ENCODE results near the gene SMYD3. TPM values are rescaled to one million over a fixed set of nuclear protein-coding genes. Genes with fewer than 3 reads are reported as not detected.

SMYD3 gene
- total and polyA plus RNA-seq, 2 of the 4 experiments (the other 2 are of a cell fraction): 26.5 to 37.6 TPM

DNA sequence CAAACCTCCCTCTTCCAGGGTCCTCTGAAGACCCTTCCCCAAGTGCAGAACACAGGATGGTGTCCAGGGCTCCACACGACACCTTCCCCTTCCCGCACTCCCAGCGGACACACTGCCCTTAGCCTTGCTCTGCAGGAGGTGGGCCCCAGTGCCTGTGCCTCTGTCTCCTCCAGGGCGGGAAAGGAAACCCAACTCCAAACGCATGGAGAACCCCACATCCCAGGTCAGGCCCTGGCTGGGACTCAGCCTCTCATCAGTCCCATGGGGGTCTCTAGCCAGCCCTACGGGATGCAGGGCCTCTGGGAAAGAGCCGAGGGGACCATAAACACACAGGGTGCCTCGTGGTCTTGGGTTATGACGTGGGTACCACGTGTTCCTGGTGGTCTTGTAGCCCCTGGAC is 5.6 kb upstream of the SMYD3 start:
- H3K9me3 ChIP-seq (ENCODE audit: control insufficient read depth, insufficient read depth, low read length): peaks cover 40% of the 10 kb centered on the region
- ATAC-seq (ENCODE audit: low read depth) (no peak), DNase-seq (no peak)
- H3K14ac ChIP-seq (replicated peaks; ENCODE audit: low read depth, low read length): no peak overlapping the region
- WGBS, 2 experiments (ENCODE audit: extremely low coverage in 2 of 2, insufficient read length in 1 of 2): 82% methylated on average over 4 of the region's 10 CpGs; no CpG with 5 or more reads in 1 of the 2 experiments
- H3K9ac ChIP-seq (ENCODE audit: low read depth, low read length): no peak overlapping the region
- H3K23ac ChIP-seq (ENCODE audit: low read depth, low read length): no peak overlapping the region
- H2BK5ac ChIP-seq (ENCODE audit: low read depth, low read length, poor library complexity, severe bottlenecking): no peak overlapping the region
- no peak overlapping the region for H4K8ac ChIP-seq (ENCODE audit: low read depth in 2 of 2, low read length in 2 of 2)
- BruUV-seq (replicated peaks): no TSS peak
- no peak overlapping the region for H3K4ac ChIP-seq (ENCODE audit: low read depth, low read length)
- no peaks in the 10 kb centered on the region for H4K20me1 ChIP-seq (ENCODE audit: insufficient read depth, low read length)
- H3K4me3 ChIP-seq (ENCODE audit: insufficient read depth, low read depth, low read length): no peak overlapping the region
- TF ChIP-seq, protein P1, sequence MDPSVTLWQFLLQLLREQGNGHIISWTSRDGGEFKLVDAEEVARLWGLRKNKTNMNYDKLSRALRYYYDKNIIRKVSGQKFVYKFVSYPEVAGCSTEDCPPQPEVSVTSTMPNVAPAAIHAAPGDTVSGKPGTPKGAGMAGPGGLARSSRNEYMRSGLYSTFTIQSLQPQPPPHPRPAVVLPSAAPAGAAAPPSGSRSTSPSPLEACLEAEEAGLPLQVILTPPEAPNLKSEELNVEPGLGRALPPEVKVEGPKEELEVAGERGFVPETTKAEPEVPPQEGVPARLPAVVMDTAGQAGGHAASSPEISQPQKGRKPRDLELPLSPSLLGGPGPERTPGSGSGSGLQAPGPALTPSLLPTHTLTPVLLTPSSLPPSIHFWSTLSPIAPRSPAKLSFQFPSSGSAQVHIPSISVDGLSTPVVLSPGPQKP (IDR thresholded peaks at IDR 0.05; ENCODE audit: borderline replicate concordance, low read depth, low read length): no peak
- TF ChIP-seq MXI1 (IDR thresholded peaks at IDR 0.05; ENCODE audit: borderline replicate concordance, low read depth, low read length) (no peak), BHLHE40 (IDR thresholded peaks at IDR 0.05; ENCODE audit: low read depth, low read length) (no peak), CHD1 (IDR thresholded peaks at IDR 0.05; ENCODE audit: low read depth, low read length) (no peak), RFX5 (IDR thresholded peaks at IDR 0.05; ENCODE audit: low read depth, low read length) (no peak), RCOR1 (IDR thresholded peaks at IDR 0.05; ENCODE audit: insufficient replicate concordance, low read length) (no peak), NFE2L2 (IDR thresholded peaks at IDR 0.05; ENCODE audit: low read depth, low read length) (no peak), FOS (IDR thresholded peaks at IDR 0.05; ENCODE audit: low read depth, low read length) (no peak), MAFK (IDR thresholded peaks at IDR 0.05; ENCODE audit: low read depth, low read length) (no peak), POLR2A (IDR thresholded peaks at IDR 0.05; ENCODE audit: low read depth, low read length) (no peak), SMC3 (IDR thresholded peaks at IDR 0.05; ENCODE audit: low read depth, low read length) (no peak), RAD21 (IDR thresholded peaks at IDR 0.05; ENCODE audit: low read length) (no peak), CEBPB (IDR thresholded peaks at IDR 0.05; ENCODE audit: low read depth, low read length) (no peak), MAZ (IDR thresholded peaks at IDR 0.05; ENCODE audit: borderline replicate concordance, low read depth, low read length) (no peak)
- TF ChIP-seq, protein P2, sequence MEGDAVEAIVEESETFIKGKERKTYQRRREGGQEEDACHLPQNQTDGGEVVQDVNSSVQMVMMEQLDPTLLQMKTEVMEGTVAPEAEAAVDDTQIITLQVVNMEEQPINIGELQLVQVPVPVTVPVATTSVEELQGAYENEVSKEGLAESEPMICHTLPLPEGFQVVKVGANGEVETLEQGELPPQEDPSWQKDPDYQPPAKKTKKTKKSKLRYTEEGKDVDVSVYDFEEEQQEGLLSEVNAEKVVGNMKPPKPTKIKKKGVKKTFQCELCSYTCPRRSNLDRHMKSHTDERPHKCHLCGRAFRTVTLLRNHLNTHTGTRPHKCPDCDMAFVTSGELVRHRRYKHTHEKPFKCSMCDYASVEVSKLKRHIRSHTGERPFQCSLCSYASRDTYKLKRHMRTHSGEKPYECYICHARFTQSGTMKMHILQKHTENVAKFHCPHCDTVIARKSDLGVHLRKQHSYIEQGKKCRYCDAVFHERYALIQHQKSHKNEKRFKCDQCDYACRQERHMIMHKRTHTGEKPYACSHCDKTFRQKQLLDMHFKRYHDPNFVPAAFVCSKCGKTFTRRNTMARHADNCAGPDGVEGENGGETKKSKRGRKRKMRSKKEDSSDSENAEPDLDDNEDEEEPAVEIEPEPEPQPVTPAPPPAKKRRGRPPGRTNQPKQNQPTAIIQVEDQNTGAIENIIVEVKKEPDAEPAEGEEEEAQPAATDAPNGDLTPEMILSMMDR (conservative IDR thresholded peaks at IDR 0.05; ENCODE audit: low read depth, low read length): no peak
- TF ChIP-seq, protein P3, sequence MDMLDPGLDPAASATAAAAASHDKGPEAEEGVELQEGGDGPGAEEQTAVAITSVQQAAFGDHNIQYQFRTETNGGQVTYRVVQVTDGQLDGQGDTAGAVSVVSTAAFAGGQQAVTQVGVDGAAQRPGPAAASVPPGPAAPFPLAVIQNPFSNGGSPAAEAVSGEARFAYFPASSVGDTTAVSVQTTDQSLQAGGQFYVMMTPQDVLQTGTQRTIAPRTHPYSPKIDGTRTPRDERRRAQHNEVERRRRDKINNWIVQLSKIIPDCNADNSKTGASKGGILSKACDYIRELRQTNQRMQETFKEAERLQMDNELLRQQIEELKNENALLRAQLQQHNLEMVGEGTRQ (IDR thresholded peaks at IDR 0.05; ENCODE audit: low read depth, low read length): no peak
- ChIA-PET CTCF (no interaction called here), POLR2A (ENCODE audit: unreplicated experiment) (no interaction called here)
- H3K79me1 ChIP-seq (ENCODE audit: low read depth in 1 of 2, low read length in 2 of 2): no peaks in the 10 kb centered on the region
- H3K4me1 ChIP-seq (ENCODE audit: control insufficient read depth, insufficient read depth, low read length): no peaks in the 10 kb centered on the region
- no peak overlapping the region for H4K91ac ChIP-seq (ENCODE audit: insufficient read depth, low read depth, low read length)
- no peak overlapping the region for H3K27ac ChIP-seq (ENCODE audit: insufficient read depth, low read length)
- no peaks in the 10 kb centered on the region for H3K9me1 ChIP-seq (ENCODE audit: insufficient read depth, low read length)
- no peaks in the 10 kb centered on the region for H3K27me3 ChIP-seq (ENCODE audit: control insufficient read depth, insufficient read depth, low read length)
- H3K36me3 ChIP-seq (ENCODE audit: control insufficient read depth, insufficient read depth, low read length): no peaks in the 10 kb centered on the region
- no peak overlapping the region for H2AK5ac ChIP-seq (ENCODE audit: low read depth, low read length)
- no peak overlapping the region for H2AK9ac ChIP-seq (replicated peaks; ENCODE audit: low read depth, low read length, poor library complexity)
- H2AFZ ChIP-seq (replicated peaks; ENCODE audit: low read length, poor library complexity): no peak overlapping the region
- H3K4me2 ChIP-seq (ENCODE audit: low read depth, low read length): no peak overlapping the region
- dilution Hi-C loops (cut with HindIII; ENCODE audit: low sequenced_read_pairs, unreplicated experiment) (no loop called here), intact Hi-C loops (cut with micrococcal nuclease) (no loop called here), in situ Hi-C loops (cut with MboI; ENCODE audit: low sequenced_read_pairs) (no loop called here)
- H2BK120ac ChIP-seq (ENCODE audit: low read depth, low read length): no peak overlapping the region
- H3K18ac ChIP-seq (ENCODE audit: low read depth, low read length): no peak overlapping the region
- H2BK20ac ChIP-seq (ENCODE audit: low read depth, low read length): no peak overlapping the region
- H3K56ac ChIP-seq (ENCODE audit: extremely low read depth, insufficient read depth, low read length): no peak overlapping the region
- H2BK15ac ChIP-seq (ENCODE audit: low read depth, low read length): no peak overlapping the region
- no peak overlapping the region for H4K5ac ChIP-seq (ENCODE audit: low read depth, low read length)
